HepG2 (cell line): Measurements from ENCODE around the gene GNAS. TPM values are rescaled to one million over a fixed set of nuclear protein-coding genes. Genes with fewer than 3 reads are reported as not detected.

Experiments used
- AKNA ChIP-seq: sonication (generic); formaldehyde crosslinking; IDR thresholded peaks from 2 replicates; pipeline ENCODE4 v1.4.0; 2020; ENCODE audit warnings: missing genetic modification reagents, borderline replicate concordance
- CEBPB ChIP-seq: IDR thresholded peaks from 2 replicates; pipeline ENCODE4 v1.6.1; 2011; ENCODE audit warnings: low read depth, low read length, improper control_type of control experiment, borderline replicate concordance
- KLF16 ChIP-seq, 2 experiments: sonication (generic) in 1 of 2; formaldehyde crosslinking in 1 of 2; IDR thresholded peaks; 2 replicates each; pipeline versions ENCODE4 v1.6.1 to v1.8.0; 2016 to 2023; ENCODE audit warnings: missing genetic modification reagents in 2 of 2, missing compliant biosample characterization in 1 of 2
- NCOA1 ChIP-seq: sonication (generic); formaldehyde crosslinking; IDR thresholded peaks from 2 replicates; pipeline ENCODE4 v1.9.0; 2021; ENCODE audit warnings: missing genetic modification reagents
- NFYB ChIP-seq: sonication (generic); formaldehyde crosslinking; IDR thresholded peaks from 2 replicates; pipeline ENCODE4 v1.4.0; 2020; ENCODE audit warnings: missing genetic modification reagents
- PCBP2 ChIP-seq: fragments of 200-400 bp; formaldehyde crosslinking; optimal IDR thresholded peaks from 2 replicates; pipeline ENCODE3; 2018; ENCODE audit warnings: low read length, low read depth; ENCODE audit not compliant: poor library complexity, severe bottlenecking
- SATB2 ChIP-seq: sonication (generic); formaldehyde crosslinking; IDR thresholded peaks from 2 replicates; pipeline ENCODE4 v1.5.0; 2020; ENCODE audit warnings: missing genetic modification reagents
- SMAD1 ChIP-seq: sonication (generic); formaldehyde crosslinking; IDR thresholded peaks from 2 replicates; pipeline ENCODE4 v1.4.0; 2020; ENCODE audit warnings: missing genetic modification reagents, low read depth, mild to moderate bottlenecking, borderline replicate concordance
- SRSF4 ChIP-seq: fragments of 200-400 bp; formaldehyde crosslinking; IDR thresholded peaks from one replicate; pipeline ENCODE4 v1.6.1; 2018; ENCODE audit warnings: mild to moderate bottlenecking, low read depth, low read length, moderate library complexity; ENCODE audit not compliant: poor library complexity, severe bottlenecking
- ZBTB8A ChIP-seq: sonication (generic); formaldehyde crosslinking; IDR thresholded peaks from 2 replicates; pipeline ENCODE4 v1.4.0; 2020; ENCODE audit warnings: mild to moderate bottlenecking, low read depth, missing genetic modification reagents, borderline replicate concordance
- ZFP36L1 ChIP-seq: sonication (generic); formaldehyde crosslinking; IDR thresholded peaks from 2 replicates; pipeline ENCODE4 v1.8.0; 2022; ENCODE audit warnings: mild to moderate bottlenecking, missing genetic modification reagents, moderate library complexity
- ZFP36L2 ChIP-seq: sonication (generic); formaldehyde crosslinking; IDR thresholded peaks from 2 replicates; pipeline ENCODE4 v1.4.0; 2020; ENCODE audit warnings: missing genetic modification reagents
- ZNF407 ChIP-seq: sonication (generic); formaldehyde crosslinking; IDR thresholded peaks from one replicate; pipeline ENCODE4 v1.5.1; 2020; ENCODE audit warnings: mild to moderate bottlenecking, missing genetic modification reagents; ENCODE audit errors: not compliant biosample characterization
- polyA plus RNA-seq, 8 experiments: library from polyadenylated mRNA; depleted of rRNA in 3 of 8; stranded (reverse) in 7 of 8; unstranded in 1 of 8; fragments of >200 nt; fragmentation: Illumina TruSeq in 4 of 8; extraction: Trizol in 4 of 8; gene quantifications; 2 replicates each; pipeline versions ENCODE4 v1.2.1 to v1.2.3, GENCODE V29; 2011 to 2016; ENCODE audit warnings: low read depth in 4 of 8, missing spikeins in 1 of 8, mixed read lengths in 1 of 8; ENCODE audit not compliant: insufficient read depth in 1 of 8
- total RNA-seq, 5 experiments: library from RNA; depleted of rRNA; stranded (reverse); fragments of >200 nt; fragmentation: Illumina TruSeq; extraction: Trizol; gene quantifications; 2 replicates each; pipeline ENCODE4 v1.2.3, GENCODE V29; 2016; ENCODE audit warnings: low read depth in 1 of 5
- TF ChIP-seq, protein P1 (sequence below): IDR thresholded peaks from 2 replicates; pipeline ENCODE4 v1.6.1; 2018; ENCODE audit warnings: missing genetic modification reagents, mild to moderate bottlenecking, missing compliant biosample characterization

The GNAS gene
- total and polyA plus RNA-seq, 2 of the 13 experiments (the other 11 are each of a cell fraction or from before 2014, with no cell fraction given) = 407 to 1,008 TPM

GRCh38 chr20:58889798-58890517 is 37.4 kb downstream of the GNAS start (continued):
- TF ChIP-seq ZNF407 (CRISPR knock-in tag) = no peak
- no peak for TF ChIP-seq CEBPB
- TF ChIP-seq AKNA (CRISPR knock-in tag) = no peak
- TF ChIP-seq SRSF4 = no peak
- no peak for TF ChIP-seq NCOA1
- TF ChIP-seq ZFP36L1 = no peak
- no peak for TF ChIP-seq ZBTB8A (CRISPR knock-in tag)
- TF ChIP-seq KLF16 (CRISPR knock-in tag; IDR thresholded peaks at IDR 0.05) = no peak
- TF ChIP-seq, protein P1, sequence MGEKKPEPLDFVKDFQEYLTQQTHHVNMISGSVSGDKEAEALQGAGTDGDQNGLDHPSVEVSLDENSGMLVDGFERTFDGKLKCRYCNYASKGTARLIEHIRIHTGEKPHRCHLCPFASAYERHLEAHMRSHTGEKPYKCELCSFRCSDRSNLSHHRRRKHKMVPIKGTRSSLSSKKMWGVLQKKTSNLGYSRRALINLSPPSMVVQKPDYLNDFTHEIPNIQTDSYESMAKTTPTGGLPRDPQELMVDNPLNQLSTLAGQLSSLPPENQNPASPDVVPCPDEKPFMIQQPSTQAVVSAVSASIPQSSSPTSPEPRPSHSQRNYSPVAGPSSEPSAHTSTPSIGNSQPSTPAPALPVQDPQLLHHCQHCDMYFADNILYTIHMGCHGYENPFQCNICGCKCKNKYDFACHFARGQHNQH (CRISPR knock-in tag) = no peak
- no peak for TF ChIP-seq NFYB (CRISPR knock-in tag)
- TF ChIP-seq PCBP2 = no peak
- TF ChIP-seq ZFP36L2 (CRISPR knock-in tag) = no peak
- TF ChIP-seq SMAD1 (CRISPR knock-in tag) = no peak; the same call in 1 of the 2 replicates
- no peak for TF ChIP-seq SATB2 (CRISPR knock-in tag)
